H1 (cell line): ENCODE results near the gene ATM.

ENCODE experiments used
- CREB1 ChIP-seq: IDR thresholded peaks from 2 replicates; pipeline ENCODE4 v1.6.1; 2012; ENCODE audit warnings: inconsistent platforms
- EZH2 ChIP-seq: fragments of 200-600 bp; sonication (generic); IDR thresholded peaks from 2 replicates; pipeline ENCODE4 v1.7.1; 2012; ENCODE audit warnings: low read depth, mild to moderate bottlenecking, moderate library complexity, low read length, inconsistent platforms; ENCODE audit not compliant: severe bottlenecking
- POLR2A ChIP-seq, 2 experiments: IDR thresholded peaks; 1 replicate in 1 of 2; 2 replicates in 1 of 2; pipeline ENCODE4 v1.6.1; 2011; ENCODE audit warnings: low read depth in 2 of 2, low read length in 2 of 2, mild to moderate bottlenecking in 2 of 2; ENCODE audit errors: control extremely low read depth in 1 of 2
- RAD21 ChIP-seq, 2 experiments: IDR thresholded peaks in 1 of 2; conservative IDR thresholded peaks in 1 of 2; 2 replicates each; pipeline ENCODE4 v1.6.1; 2011; ENCODE audit warnings: low read depth in 2 of 2, low read length in 2 of 2, improper control_type of control experiment in 1 of 2, inconsistent platforms in 1 of 2, mild to moderate bottlenecking in 1 of 2, moderate library complexity in 1 of 2
- RXRA ChIP-seq: IDR thresholded peaks from 2 replicates; pipeline ENCODE4 v1.6.1; 2011; ENCODE audit warnings: low read depth, mild to moderate bottlenecking, low read length, moderate library complexity; ENCODE audit not compliant: insufficient read depth
- SUZ12 ChIP-seq: fragments of 200-600 bp; sonication (generic); IDR thresholded peaks from 2 replicates; pipeline ENCODE4 v1.6.1; 2012; ENCODE audit warnings: mild to moderate bottlenecking, inconsistent platforms, low read length, moderate library complexity, mixed read lengths
- TF ChIP-seq, protein P1 (sequence below), 3 experiments: IDR thresholded peaks; 1 replicate in 2 of 3; 2 replicates in 1 of 3; pipeline versions ENCODE4 v1.5.1 to v1.6.1; 2011; ENCODE audit warnings: low read length in 3 of 3, mild to moderate bottlenecking in 3 of 3, inconsistent platforms in 2 of 3, low read depth in 1 of 3, moderate library complexity in 1 of 3; ENCODE audit not compliant: insufficient read depth in 1 of 3; ENCODE audit errors: control extremely low read depth in 1 of 3
- TF ChIP-seq, protein P2 (sequence below): IDR thresholded peaks from 2 replicates; pipeline ENCODE4 v1.6.1; 2011; ENCODE audit warnings: low read length, improper control_type of control experiment

DNA sequence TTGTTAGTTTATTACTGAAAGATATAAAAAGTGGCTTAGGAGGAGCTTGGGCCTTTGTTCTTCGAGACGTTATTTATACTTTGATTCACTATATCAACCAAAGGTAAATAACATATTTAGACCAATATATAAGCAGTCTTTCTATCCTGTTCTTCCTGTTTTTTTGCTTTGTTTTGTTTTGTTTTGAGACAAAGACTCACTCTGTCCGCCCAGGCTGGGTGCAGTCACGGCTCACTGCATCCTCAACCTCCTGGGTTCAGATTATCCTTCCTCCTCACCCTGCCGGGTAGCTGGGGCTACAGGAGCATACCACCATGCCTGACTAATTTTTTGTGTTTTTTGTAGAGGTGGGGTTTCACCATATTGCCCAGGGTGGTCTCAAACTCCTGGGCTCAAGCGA lies 66.8 kb downstream of the ATM start:
- TF ChIP-seq, protein P1, sequence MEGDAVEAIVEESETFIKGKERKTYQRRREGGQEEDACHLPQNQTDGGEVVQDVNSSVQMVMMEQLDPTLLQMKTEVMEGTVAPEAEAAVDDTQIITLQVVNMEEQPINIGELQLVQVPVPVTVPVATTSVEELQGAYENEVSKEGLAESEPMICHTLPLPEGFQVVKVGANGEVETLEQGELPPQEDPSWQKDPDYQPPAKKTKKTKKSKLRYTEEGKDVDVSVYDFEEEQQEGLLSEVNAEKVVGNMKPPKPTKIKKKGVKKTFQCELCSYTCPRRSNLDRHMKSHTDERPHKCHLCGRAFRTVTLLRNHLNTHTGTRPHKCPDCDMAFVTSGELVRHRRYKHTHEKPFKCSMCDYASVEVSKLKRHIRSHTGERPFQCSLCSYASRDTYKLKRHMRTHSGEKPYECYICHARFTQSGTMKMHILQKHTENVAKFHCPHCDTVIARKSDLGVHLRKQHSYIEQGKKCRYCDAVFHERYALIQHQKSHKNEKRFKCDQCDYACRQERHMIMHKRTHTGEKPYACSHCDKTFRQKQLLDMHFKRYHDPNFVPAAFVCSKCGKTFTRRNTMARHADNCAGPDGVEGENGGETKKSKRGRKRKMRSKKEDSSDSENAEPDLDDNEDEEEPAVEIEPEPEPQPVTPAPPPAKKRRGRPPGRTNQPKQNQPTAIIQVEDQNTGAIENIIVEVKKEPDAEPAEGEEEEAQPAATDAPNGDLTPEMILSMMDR (IDR thresholded peaks at IDR 0.05; ENCODE audit: control extremely low read depth in 1 of 3, insufficient read depth in 1 of 3, low read depth in 1 of 3, low read length in 3 of 3), result no peak
- TF ChIP-seq RXRA (no peak), RAD21 (IDR thresholded peaks at IDR 0.05 in 1 of 2, conservative IDR thresholded peaks at IDR 0.05 in 1 of 2; ENCODE audit: low read depth in 2 of 2, low read length in 2 of 2) (no peak), POLR2A (IDR thresholded peaks at IDR 0.05; ENCODE audit: control extremely low read depth in 1 of 2, low read depth in 2 of 2, low read length in 2 of 2) (no peak), SUZ12 (no peak), EZH2 (no peak), CREB1 (no peak)
- TF ChIP-seq, protein P2, sequence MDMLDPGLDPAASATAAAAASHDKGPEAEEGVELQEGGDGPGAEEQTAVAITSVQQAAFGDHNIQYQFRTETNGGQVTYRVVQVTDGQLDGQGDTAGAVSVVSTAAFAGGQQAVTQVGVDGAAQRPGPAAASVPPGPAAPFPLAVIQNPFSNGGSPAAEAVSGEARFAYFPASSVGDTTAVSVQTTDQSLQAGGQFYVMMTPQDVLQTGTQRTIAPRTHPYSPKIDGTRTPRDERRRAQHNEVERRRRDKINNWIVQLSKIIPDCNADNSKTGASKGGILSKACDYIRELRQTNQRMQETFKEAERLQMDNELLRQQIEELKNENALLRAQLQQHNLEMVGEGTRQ, result no peak
